ENCODE measurements around the gene CMSS1. TPM values are rescaled to one million over a fixed set of nuclear protein-coding genes. Genes with fewer than 3 reads are reported as not detected.

CMSS1 gene
- polyA plus RNA-seq, 2 of the 4 experiments (the other 2 are of a cell fraction) = 61.1 to 62.9 TPM

GRCh38 chr3:100158918-100159330, 341.3 kb downstream of the CMSS1 start:
- POLR2A ChIA-PET = no interaction called here
- DNase-seq (ENCODE audit: low read depth in 1 of 2, low spot score in 1 of 2) = no peak
- Histone ChIP-seq H3K4me2 (no peak overlapping the region), H3K27ac (no peak overlapping the region), H3K4me1 (peaks cover 4% of the 10 kb centered on the region; the same call in 1 of the 3 replicates), H3K4me3 (no peak overlapping the region), H3K9me3 (peaks cover 20% of the 10 kb centered on the region; the same call in 2 of the 3 replicates)
- CTCF ChIA-PET = interaction anchor here (1.4 kb wide), 1 partner anchor 11 kb away, joined by 4 read pairs; no protein-coding TSS in a partner anchor
- FAIRE-seq = no peak
- TF ChIP-seq ELK1 (IDR thresholded peaks at IDR 0.05; ENCODE audit: low read depth, low read length) (no peak), SREBF2 (IDR thresholded peaks at IDR 0.05) (no peak), PBX3 (IDR thresholded peaks at IDR 0.05) (no peak), TFCP2L1 (CRISPR knock-in tag; IDR thresholded peaks at IDR 0.05) (no peak), KDM5A (IDR thresholded peaks at IDR 0.05) (no peak), CBX8 (IDR thresholded peaks at IDR 0.05) (no peak), ESRRA (IDR thresholded peaks at IDR 0.05; ENCODE audit: borderline replicate concordance, low read length) (no peak), HEYL (CRISPR knock-in tag; IDR thresholded peaks at IDR 0.05) (no peak), HOXA7 (CRISPR knock-in tag; IDR thresholded peaks at IDR 0.05) (no peak), SMC3 (IDR thresholded peaks at IDR 0.05) (no peak), MAFK (IDR thresholded peaks at IDR 0.05; ENCODE audit: partially characterized antibody) (no peak), EP300 (IDR thresholded peaks at IDR 0.05) (no peak), JUN (IDR thresholded peaks at IDR 0.05) (no peak), NPAS2 (CRISPR knock-in tag; IDR thresholded peaks at IDR 0.05; ENCODE audit: borderline replicate concordance) (no peak), EHF (CRISPR knock-in tag; IDR thresholded peaks at IDR 0.05) (no peak), CHD4 (IDR thresholded peaks at IDR 0.05; ENCODE audit: borderline replicate concordance) (no peak), ZSCAN20 (CRISPR knock-in tag; IDR thresholded peaks at IDR 0.05) (no peak), ZC3H11A (IDR thresholded peaks at IDR 0.05) (no peak)
- 84% methylated on average over 2 of the region's 2 CpGs for WGBS (ENCODE audit: missing lambda C conversion rate)
- ATAC-seq = no peak

GRCh38 chr3:100159331-100160153, 341.9 kb downstream of the CMSS1 start:
- DNase-seq (ENCODE audit: low read depth in 1 of 2, low spot score in 1 of 2) (no peak), FAIRE-seq (no peak), ATAC-seq (no peak)
- Histone ChIP-seq H3K27ac (no peak overlapping the region), H3K4me2 (no peak overlapping the region), H3K4me1 (peaks cover 4% of the 10 kb centered on the region; the same call in 1 of the 3 replicates), H3K9me3 (peaks cover 19% of the 10 kb centered on the region; the same call in 2 of the 3 replicates), H3K4me3 (no peak overlapping the region)
- TF ChIP-seq HMGXB4 (CRISPR knock-in tag; IDR thresholded peaks at IDR 0.05; ENCODE audit: borderline replicate concordance) = no peak
- no peak for TF ChIP-seq CHD2 (IDR thresholded peaks at IDR 0.05; ENCODE audit: low read length, partially characterized antibody)
- TF ChIP-seq E2F6 (IDR thresholded peaks at IDR 0.05; ENCODE audit: borderline replicate concordance, low read depth) = no peak
- TF ChIP-seq FOXS1 (CRISPR knock-in tag; IDR thresholded peaks at IDR 0.05) = no peak
- TF ChIP-seq POLR2A (IDR thresholded peaks at IDR 0.05; ENCODE audit: low read length) = no peak
- no peak for TF ChIP-seq ATOH8 (CRISPR knock-in tag; IDR thresholded peaks at IDR 0.05; ENCODE audit: low read depth)
- no peak for TF ChIP-seq BCL3 (IDR thresholded peaks at IDR 0.05)
- TF ChIP-seq FOSB (CRISPR knock-in tag; IDR thresholded peaks at IDR 0.05) = no peak
- TF ChIP-seq JUN (IDR thresholded peaks at IDR 0.05) = no peak
- no peak for TF ChIP-seq KDM1A (IDR thresholded peaks at IDR 0.05; ENCODE audit: low read depth)
- no peak for TF ChIP-seq CBX2 (IDR thresholded peaks at IDR 0.05; ENCODE audit: borderline replicate concordance, low read depth)
- TF ChIP-seq ZC3H11A (IDR thresholded peaks at IDR 0.05) = no peak
- TF ChIP-seq CEBPB (IDR thresholded peaks at IDR 0.05) = no peak
- TF ChIP-seq HES2 (IDR thresholded peaks at IDR 0.05) = no peak
- TF ChIP-seq GATA3 (IDR thresholded peaks at IDR 0.05; ENCODE audit: borderline replicate concordance) = no peak
- POLR2A ChIA-PET = no interaction called here
- CTCF ChIA-PET = interaction anchor here (1.4 kb wide), 1 partner anchor 11 kb away, joined by 4 read pairs; no protein-coding TSS in a partner anchor
- WGBS (ENCODE audit: missing lambda C conversion rate) = 84% methylated on average over 4 of the region's 4 CpGs

Data from A549 (cell line).